Measurements from ENCODE around the gene RAB3GAP2.

DNA sequence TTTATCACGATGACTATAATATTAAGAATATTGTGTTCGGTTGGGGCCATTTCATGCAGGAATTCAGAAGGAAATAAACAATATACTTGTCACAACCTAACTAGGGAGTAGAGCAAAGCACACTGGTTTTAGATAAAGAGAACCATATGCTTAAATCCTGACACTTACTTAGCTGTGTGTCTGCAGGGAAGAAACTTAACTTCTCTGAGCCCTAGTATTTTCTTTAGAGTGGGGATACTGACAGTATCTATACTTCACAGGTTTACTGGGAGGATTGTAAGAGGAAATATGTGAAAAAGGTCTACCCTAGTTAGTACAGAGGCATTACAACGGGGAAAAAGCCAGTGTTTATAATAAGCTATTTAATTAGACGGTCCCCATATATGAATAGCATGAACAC is 105.4 kb downstream of the RAB3GAP2 start:
- TF ChIP-seq, protein P1, sequence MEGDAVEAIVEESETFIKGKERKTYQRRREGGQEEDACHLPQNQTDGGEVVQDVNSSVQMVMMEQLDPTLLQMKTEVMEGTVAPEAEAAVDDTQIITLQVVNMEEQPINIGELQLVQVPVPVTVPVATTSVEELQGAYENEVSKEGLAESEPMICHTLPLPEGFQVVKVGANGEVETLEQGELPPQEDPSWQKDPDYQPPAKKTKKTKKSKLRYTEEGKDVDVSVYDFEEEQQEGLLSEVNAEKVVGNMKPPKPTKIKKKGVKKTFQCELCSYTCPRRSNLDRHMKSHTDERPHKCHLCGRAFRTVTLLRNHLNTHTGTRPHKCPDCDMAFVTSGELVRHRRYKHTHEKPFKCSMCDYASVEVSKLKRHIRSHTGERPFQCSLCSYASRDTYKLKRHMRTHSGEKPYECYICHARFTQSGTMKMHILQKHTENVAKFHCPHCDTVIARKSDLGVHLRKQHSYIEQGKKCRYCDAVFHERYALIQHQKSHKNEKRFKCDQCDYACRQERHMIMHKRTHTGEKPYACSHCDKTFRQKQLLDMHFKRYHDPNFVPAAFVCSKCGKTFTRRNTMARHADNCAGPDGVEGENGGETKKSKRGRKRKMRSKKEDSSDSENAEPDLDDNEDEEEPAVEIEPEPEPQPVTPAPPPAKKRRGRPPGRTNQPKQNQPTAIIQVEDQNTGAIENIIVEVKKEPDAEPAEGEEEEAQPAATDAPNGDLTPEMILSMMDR (IDR thresholded peaks at IDR 0.05) = no peak
- TF ChIP-seq POLR2A (IDR thresholded peaks at IDR 0.05) = no peak
